KOPT-K1 (cell line): Measurements from ENCODE around the gene CD19.
A peak's percentile ranks its signal among the peaks of the same experiment; 100 is the strongest.
"Not testable (repeated sequence)": the region's sequence is repeated elsewhere in the genome, so short reads cannot be mapped to it uniquely, and the experiment has no call there.

Source experiments
- H3K27ac ChIP-seq: fragments of 200-600 bp; sonication (generic); 2 replicates; pipeline ENCODE4 v1.5.1; 2016; ENCODE audit warnings: antibody characterized with exemption, mild to moderate bottlenecking, low read depth, low read length; ENCODE audit not compliant: poor library complexity, severe bottlenecking
- H3K36me3 ChIP-seq: fragments of 200-600 bp; sonication (generic); 2 replicates; pipeline ENCODE4 v1.5.1; 2017; ENCODE audit warnings: antibody characterized with exemption, mild to moderate bottlenecking, low read length, moderate library complexity; ENCODE audit not compliant: insufficient read depth
- H3K9me3 ChIP-seq: fragments of 200-600 bp; sonication (generic); 2 replicates; pipeline ENCODE4 v1.5.1; 2017; ENCODE audit warnings: antibody characterized with exemption, low read length, mild to moderate bottlenecking; ENCODE audit not compliant: insufficient read depth, poor library complexity, severe bottlenecking

Gene CD19

DNA sequence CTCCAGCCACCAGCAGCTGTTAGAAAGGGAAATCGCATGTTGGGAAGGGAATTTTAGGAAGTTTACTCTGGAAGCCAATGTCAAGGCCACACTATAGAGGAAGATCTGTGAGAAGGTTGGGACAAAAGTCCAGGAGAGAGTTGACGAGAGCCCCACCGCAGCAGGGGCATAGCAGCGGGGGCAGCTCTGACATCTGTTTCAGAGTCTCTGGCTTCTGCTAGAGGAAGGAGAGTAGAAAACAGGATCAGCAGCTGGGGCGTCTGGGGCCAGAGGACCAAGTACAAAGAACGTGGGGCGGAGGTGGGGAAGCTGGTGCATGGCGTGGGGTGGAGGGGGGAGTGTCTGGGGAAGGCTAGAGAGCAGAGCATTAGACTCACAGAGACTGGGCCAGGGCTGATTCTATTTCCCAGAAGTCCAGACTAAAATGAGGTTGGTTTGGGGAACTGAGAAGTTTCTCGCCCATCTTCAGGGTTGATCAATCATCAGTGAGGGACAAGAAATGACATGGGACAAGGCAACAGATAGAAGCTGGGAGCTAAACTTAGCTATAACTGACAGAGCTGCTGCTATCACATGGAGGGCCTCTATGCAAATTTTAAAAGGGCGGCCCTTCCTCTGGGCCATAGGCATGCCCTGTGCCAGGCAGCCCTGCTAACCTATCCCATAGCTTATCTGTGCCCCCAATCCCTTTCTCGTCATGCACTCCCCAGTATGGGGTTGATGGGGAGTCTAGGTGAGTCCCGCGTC lies 7.9 kb upstream of the CD19 start:
- H3K36me3 ChIP-seq, result peaks cover 45% of the 10 kb centered on the region
- H3K27ac ChIP-seq, result no peak overlapping the region
- no peaks in the 10 kb centered on the region for H3K9me3 ChIP-seq

GRCh38 chr16:28924399-28924761 lies 7.4 kb upstream of the CD19 start:
- Histone ChIP-seq H3K9me3 (no peaks in the 10 kb centered on the region), H3K36me3 (peaks cover 40% of the 10 kb centered on the region), H3K27ac (peak overlapping the region; percentile 99)

- Histone ChIP-seq H3K9me3 (no peaks in the 10 kb centered on the region), H3K27ac (peak within 1 kb of the TSS; percentile 99), H3K36me3 (peaks cover 35% of the 10 kb centered on the region)
These were observed 6.9 kb upstream of the CD19 start, which contains the start of gene RABEP2 for GRCh38 chr16:28924762-28925385. Gene RABEP2, minus strand, starts transcription at chr16:28925238. Its CDS starts 75 bp downstream, at chr16:28925163.

DNA sequence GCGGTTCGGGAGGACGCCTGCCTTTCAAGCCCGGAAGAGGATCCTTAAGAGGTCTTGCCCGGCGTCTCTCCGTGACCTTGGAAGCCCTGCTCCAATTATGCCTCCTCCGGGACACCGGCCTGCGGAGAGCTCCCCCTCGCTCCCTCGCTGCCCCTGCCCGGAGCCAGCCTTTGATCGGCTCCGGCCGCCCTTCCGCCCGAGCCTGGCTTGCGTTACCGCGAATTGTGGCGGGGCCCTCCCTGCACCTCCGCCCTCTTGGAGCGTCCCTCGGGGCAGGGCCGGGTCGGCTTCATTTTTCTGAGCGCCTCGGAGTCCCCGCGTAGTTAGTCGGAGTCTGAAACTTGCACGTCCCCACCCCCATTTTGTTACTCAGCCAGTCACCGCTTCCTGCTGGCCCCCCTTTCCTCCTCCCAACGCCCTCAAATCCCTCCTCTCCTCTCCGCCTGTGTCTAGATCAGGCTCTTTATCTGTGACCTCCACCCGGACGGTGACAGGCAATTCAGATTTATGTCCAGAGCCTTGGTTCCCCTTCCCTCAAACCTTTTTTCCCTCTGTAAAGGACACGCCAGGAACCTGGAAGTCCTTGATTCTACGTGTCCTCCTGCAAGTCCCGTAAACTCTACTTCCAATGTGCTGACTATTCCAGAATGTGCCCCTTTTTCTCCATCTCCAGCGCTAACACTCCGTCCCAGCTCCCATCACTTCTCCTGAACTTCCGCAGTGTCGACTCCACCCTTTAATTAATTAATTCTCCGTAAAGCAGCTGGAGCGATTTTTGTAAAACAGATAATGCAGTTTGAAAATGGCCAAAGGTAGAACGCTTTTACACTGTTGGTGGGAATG lies 6.2 kb upstream of the CD19 start:
- peak overlapping the region; percentile 99 for H3K27ac ChIP-seq
- no peaks in the 10 kb centered on the region for H3K9me3 ChIP-seq
- H3K36me3 ChIP-seq, result peaks cover 33% of the 10 kb centered on the region

- H3K27ac ChIP-seq, result peak overlapping the region; percentile 99
- H3K9me3 ChIP-seq, result not testable (repeated sequence)
- H3K36me3 ChIP-seq, result peaks cover 27% of the 10 kb centered on the region
These were observed 5.5 kb upstream of the CD19 start for GRCh38 chr16:28926284-28926683.

- Histone ChIP-seq H3K27ac (no peak overlapping the region), H3K36me3 (peaks cover 13% of the 10 kb centered on the region), H3K9me3 (no peaks in the 10 kb centered on the region)
These were observed 4.0 kb upstream of the CD19 start for GRCh38 chr16:28927815-28928214.

GRCh38 chr16:28930203-28930602 lies 1.6 kb upstream of the CD19 start:
- H3K36me3 ChIP-seq, result no peaks in the 10 kb centered on the region
- H3K27ac ChIP-seq, result peak overlapping the region; percentile 52
- no peaks in the 10 kb centered on the region for H3K9me3 ChIP-seq

DNA sequence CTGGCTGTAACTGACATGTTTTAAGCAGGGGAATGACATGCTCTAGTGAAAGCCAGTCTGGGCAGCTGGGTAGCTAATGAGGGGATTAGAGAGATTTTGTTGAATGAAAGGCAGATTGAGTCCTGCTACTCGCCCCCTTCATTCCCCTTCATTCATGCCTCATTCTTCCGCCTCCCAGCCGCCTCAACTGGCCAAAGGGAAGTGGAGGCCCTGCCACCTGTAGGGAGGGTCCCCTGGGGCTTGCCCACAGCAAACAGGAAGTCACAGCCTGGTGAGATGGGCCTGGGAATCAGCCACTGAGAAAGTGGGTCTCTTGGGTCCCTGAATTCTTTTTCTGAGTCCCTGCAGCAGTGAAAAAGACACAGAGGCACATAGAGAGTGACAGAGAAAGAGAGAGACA lies 1.1 kb upstream of the CD19 start:
- Histone ChIP-seq H3K27ac (peak overlapping the region; percentile 52), H3K36me3 (no peaks in the 10 kb centered on the region), H3K9me3 (no peaks in the 10 kb centered on the region)

DNA sequence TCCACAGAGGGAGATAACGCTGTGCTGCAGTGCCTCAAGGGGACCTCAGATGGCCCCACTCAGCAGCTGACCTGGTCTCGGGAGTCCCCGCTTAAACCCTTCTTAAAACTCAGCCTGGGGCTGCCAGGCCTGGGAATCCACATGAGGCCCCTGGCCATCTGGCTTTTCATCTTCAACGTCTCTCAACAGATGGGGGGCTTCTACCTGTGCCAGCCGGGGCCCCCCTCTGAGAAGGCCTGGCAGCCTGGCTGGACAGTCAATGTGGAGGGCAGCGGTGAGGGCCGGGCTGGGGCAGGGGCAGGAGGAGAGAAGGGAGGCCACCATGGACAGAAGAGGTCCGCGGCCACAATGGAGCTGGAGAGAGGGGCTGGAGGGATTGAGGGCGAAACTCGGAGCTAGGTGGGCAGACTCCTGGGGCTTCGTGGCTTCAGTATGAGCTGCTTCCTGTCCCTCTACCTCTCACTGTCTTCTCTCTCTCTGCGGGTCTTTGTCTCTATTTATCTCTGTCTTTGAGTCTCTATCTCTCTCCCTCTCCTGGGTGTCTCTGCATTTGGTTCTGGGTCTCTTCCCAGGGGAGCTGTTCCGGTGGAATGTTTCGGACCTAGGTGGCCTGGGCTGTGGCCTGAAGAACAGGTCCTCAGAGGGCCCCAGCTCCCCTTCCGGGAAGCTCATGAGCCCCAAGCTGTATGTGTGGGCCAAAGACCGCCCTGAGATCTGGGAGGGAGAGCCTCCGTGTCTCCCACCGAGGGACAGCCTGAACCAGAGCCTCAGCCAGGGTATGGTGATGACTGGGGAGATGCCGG lies 769 bp downstream of the CD19 start:
- Histone ChIP-seq H3K9me3 (no peaks in the 10 kb centered on the region), H3K36me3 (no peaks in the 10 kb centered on the region), H3K27ac (no peak overlapping the region)

DNA sequence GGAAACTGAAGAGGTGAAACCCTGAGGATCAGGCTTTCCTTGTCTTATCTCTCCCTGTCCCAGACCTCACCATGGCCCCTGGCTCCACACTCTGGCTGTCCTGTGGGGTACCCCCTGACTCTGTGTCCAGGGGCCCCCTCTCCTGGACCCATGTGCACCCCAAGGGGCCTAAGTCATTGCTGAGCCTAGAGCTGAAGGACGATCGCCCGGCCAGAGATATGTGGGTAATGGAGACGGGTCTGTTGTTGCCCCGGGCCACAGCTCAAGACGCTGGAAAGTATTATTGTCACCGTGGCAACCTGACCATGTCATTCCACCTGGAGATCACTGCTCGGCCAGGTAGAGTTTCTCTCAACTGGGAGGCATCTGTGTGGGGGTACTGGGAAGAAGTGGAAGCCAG lies 1.4 kb downstream of the CD19 start:
- Histone ChIP-seq H3K36me3 (no peaks in the 10 kb centered on the region), H3K9me3 (no peaks in the 10 kb centered on the region), H3K27ac (no peak overlapping the region)

- no peaks in the 10 kb centered on the region for H3K36me3 ChIP-seq
- no peaks in the 10 kb centered on the region for H3K9me3 ChIP-seq
- no peak overlapping the region for H3K27ac ChIP-seq
These were observed 3.6 kb downstream of the CD19 start for GRCh38 chr16:28935346-28935745.

GRCh38 chr16:28935924-28936783 lies 4.4 kb downstream of the CD19 start:
- Histone ChIP-seq H3K36me3 (no peaks in the 10 kb centered on the region), H3K27ac (no peak overlapping the region), H3K9me3 (no peaks in the 10 kb centered on the region)

- H3K36me3 ChIP-seq, result no peaks in the 10 kb centered on the region
- H3K27ac ChIP-seq, result no peak overlapping the region
These were observed 5.0 kb downstream of the CD19 start for GRCh38 chr16:28936784-28937155.

GRCh38 chr16:28937222-28937876 lies 5.6 kb downstream of the CD19 start:
- Histone ChIP-seq H3K9me3 (no peaks in the 10 kb centered on the region), H3K27ac (no peak overlapping the region), H3K36me3 (no peaks in the 10 kb centered on the region)

More at GRCh38 chr16:28936784-28937155, 5.0 kb downstream of the CD19 start:
- H3K9me3 ChIP-seq, result no peaks in the 10 kb centered on the region
